SU-DHL-6 (cell line): ENCODE measurements around the gene PPP3CA.

Experiments
- EZH2phosphoT487 ChIP-seq: fragments of 200-600 bp; sonication (generic), shearing (Covaris generic); conservative IDR thresholded peaks from 2 replicates; pipeline ENCODE4 v1.6.1; 2018; ENCODE audit warnings: mild to moderate bottlenecking, antibody characterized with exemption, low read length, moderate library complexity, mixed read lengths
- TF ChIP-seq, protein P1 (sequence below): fragments of 200-600 bp; sonication (generic); IDR thresholded peaks from one replicate; pipeline ENCODE4 v1.5.1; 2017; ENCODE audit warnings: antibody characterized with exemption, mild to moderate bottlenecking, low read length, moderate library complexity; ENCODE audit not compliant: insufficient read depth, poor library complexity, severe bottlenecking

DNA sequence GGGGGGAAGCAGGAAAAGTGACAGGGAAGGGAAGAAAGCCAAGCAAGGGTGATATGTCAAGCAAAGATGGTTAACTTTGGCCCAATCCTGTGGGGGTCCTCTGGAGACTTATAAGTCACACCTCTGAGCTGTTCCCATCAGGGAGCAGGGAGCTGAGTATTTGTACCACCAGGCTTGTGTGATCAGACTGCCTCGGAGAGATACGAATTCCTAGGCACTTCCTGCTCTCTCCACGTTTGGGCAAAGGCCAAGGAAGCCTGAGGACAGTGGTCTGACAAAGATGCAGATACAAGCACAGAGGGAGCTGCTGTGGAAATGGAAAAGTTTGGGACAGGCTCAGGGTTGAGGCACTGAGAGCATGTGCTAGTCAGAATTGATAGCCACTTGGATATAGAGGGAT, 10.4 kb upstream of the PPP3CA start:
- TF ChIP-seq, protein P1, sequence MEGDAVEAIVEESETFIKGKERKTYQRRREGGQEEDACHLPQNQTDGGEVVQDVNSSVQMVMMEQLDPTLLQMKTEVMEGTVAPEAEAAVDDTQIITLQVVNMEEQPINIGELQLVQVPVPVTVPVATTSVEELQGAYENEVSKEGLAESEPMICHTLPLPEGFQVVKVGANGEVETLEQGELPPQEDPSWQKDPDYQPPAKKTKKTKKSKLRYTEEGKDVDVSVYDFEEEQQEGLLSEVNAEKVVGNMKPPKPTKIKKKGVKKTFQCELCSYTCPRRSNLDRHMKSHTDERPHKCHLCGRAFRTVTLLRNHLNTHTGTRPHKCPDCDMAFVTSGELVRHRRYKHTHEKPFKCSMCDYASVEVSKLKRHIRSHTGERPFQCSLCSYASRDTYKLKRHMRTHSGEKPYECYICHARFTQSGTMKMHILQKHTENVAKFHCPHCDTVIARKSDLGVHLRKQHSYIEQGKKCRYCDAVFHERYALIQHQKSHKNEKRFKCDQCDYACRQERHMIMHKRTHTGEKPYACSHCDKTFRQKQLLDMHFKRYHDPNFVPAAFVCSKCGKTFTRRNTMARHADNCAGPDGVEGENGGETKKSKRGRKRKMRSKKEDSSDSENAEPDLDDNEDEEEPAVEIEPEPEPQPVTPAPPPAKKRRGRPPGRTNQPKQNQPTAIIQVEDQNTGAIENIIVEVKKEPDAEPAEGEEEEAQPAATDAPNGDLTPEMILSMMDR, result no peak
- no peak for TF ChIP-seq EZH2phosphoT487
